HepG2 (cell line): ENCODE results near the gene PPIB. TPM values are rescaled to one million over a fixed set of nuclear protein-coding genes. Genes with fewer than 3 reads are reported as not detected.
A peak's percentile ranks its signal among the peaks of the same experiment; 100 is the strongest.

ENCODE experiments used
- ATAC-seq: fragments of 200-7000 bp; cut with Tn5 transposase; 3 replicates; pipeline ENCODE4 v1.9.1; 2020; ENCODE audit warnings: mild to moderate bottlenecking, moderate library complexity
- BruUV-seq: library from RNA; stranded (reverse); fragments of 400-500 nt; replicated peaks from 2 replicates; lab custom pipeline; 2021; lab: Mats Ljungman, UMichigan
- CTCF ChIA-PET: fragments of 300-600 bp; formaldehyde crosslinking; extraction: SDS; loops from one replicate; lab custom pipeline; 2021; ENCODE audit warnings: low total read pairs, inconsistent platforms, low intra/inter-chr PET ratio; lab: Yijun Ruan, JAX
- POLR2A ChIA-PET: fragments of 350-600 bp; sonication (Branson Sonifier 250); formaldehyde crosslinking; loops from one replicate; lab custom pipeline; 2020; ENCODE audit warnings: antibody characterized with exemption, inconsistent platforms; lab: Yijun Ruan, JAX
- DNase-seq: peaks from one replicate; pipeline ENCODE4 v3.0.0-alpha.2; 2015; ENCODE audit warnings: low spot score
- FAIRE-seq: peaks from 3 replicates; lab custom pipeline; 2011; peaks lifted over from hg19 to GRCh38; lab: Jason Lieb, UNC
- H2AFZ ChIP-seq: one replicate; pipeline ENCODE4 v1.6.1; 2011; ENCODE audit warnings: low read length, inconsistent platforms
- H3K27ac ChIP-seq: fragments of 300-600 bp; 3 replicates; pipeline ENCODE4 v1.8.0; 2011; ENCODE audit warnings: mixed run types, mild to moderate bottlenecking, mixed read lengths, low read length, inconsistent platforms; ENCODE audit not compliant: insufficient read depth; ENCODE audit errors: extremely low read length
- H3K27me3 ChIP-seq, 2 experiments: fragments of 200-600 bp in 1 of 2; 2 replicates in 1 of 2; 3 replicates in 1 of 2; pipeline versions ENCODE4 v1.6.0 to v1.8.0; 2011; ENCODE audit warnings: low read length in 2 of 2, mild to moderate bottlenecking in 2 of 2, moderate library complexity in 2 of 2, inconsistent platforms in 1 of 2; ENCODE audit not compliant: insufficient read depth in 2 of 2, control insufficient read depth in 1 of 2
- H3K36me3 ChIP-seq, 2 experiments: fragments of 200-600 bp in 1 of 2; replicated peaks in 1 of 2; 2 replicates in 1 of 2; 3 replicates in 1 of 2; pipeline versions ENCODE4 v1.5.1 to v1.8.0; 2011; ENCODE audit warnings: low read length in 2 of 2, inconsistent platforms in 1 of 2; ENCODE audit not compliant: insufficient read depth in 2 of 2, control insufficient read depth in 1 of 2
- H3K4me1 ChIP-seq: 2 replicates; pipeline ENCODE4 v1.5.1; 2012; ENCODE audit warnings: low read length, inconsistent platforms; ENCODE audit not compliant: insufficient read depth
- H3K4me2 ChIP-seq: 2 replicates; pipeline ENCODE4 v1.6.0; 2011; ENCODE audit warnings: low read depth, low read length, inconsistent platforms
- H3K4me3 ChIP-seq, 3 experiments: fragments of 200-600 bp in 1 of 3; sonication (generic), shearing (Covaris generic) in 1 of 3; replicated peaks in 1 of 3; 2 replicates each; pipeline ENCODE4 v1.5.1; 2011 to 2016; ENCODE audit warnings: low read length in 3 of 3, inconsistent platforms in 2 of 3, low read depth in 2 of 3, mild to moderate bottlenecking in 2 of 3, control low read depth in 1 of 3, mixed read lengths in 1 of 3; ENCODE audit not compliant: insufficient read depth in 1 of 3
- H3K79me2 ChIP-seq: one replicate; pipeline ENCODE4 v1.6.1; 2011; ENCODE audit warnings: low read length, inconsistent platforms; ENCODE audit not compliant: insufficient read depth
- H3K9ac ChIP-seq: 2 replicates; pipeline ENCODE4 v1.6.0; 2011; ENCODE audit warnings: mild to moderate bottlenecking, low read depth, low read length, inconsistent platforms; ENCODE audit not compliant: insufficient read depth
- H3K9me3 ChIP-seq: 2 replicates; pipeline ENCODE4 v1.5.1; 2012; ENCODE audit warnings: mild to moderate bottlenecking, low read length
- H4K20me1 ChIP-seq: 2 replicates; pipeline ENCODE4 v1.6.0; 2011; ENCODE audit warnings: inconsistent platforms, mild to moderate bottlenecking, low read length, moderate library complexity; ENCODE audit not compliant: insufficient read depth
- ELF4 ChIP-seq: sonication (generic); formaldehyde crosslinking; IDR thresholded peaks from 2 replicates; pipeline ENCODE4 v1.5.0; 2020; ENCODE audit warnings: missing genetic modification reagents, mild to moderate bottlenecking, moderate library complexity, borderline replicate concordance
- KDM5A ChIP-seq: fragments of 200-600 bp; sonication (generic); IDR thresholded peaks from 2 replicates; pipeline ENCODE4 v1.7.0; 2018; ENCODE audit warnings: antibody characterized with exemption, mild to moderate bottlenecking, low read length, borderline replicate concordance
- MEF2D ChIP-seq: sonication (generic); formaldehyde crosslinking; IDR thresholded peaks from 2 replicates; pipeline ENCODE4 v1.5.1; 2020; ENCODE audit warnings: mild to moderate bottlenecking, missing genetic modification reagents
- RFX1 ChIP-seq: fragments of 450-650 bp; IDR thresholded peaks from 2 replicates; pipeline ENCODE4 v1.6.1; 2017
- TBX2 ChIP-seq: sonication (generic); formaldehyde crosslinking; IDR thresholded peaks from 2 replicates; pipeline ENCODE4 v1.5.0; 2020; ENCODE audit warnings: missing genetic modification reagents, mild to moderate bottlenecking, borderline replicate concordance
- ZFP36L1 ChIP-seq: sonication (generic); formaldehyde crosslinking; IDR thresholded peaks from 2 replicates; pipeline ENCODE4 v1.8.0; 2022; ENCODE audit warnings: mild to moderate bottlenecking, missing genetic modification reagents, moderate library complexity
- ZNF121 ChIP-seq: sonication (generic); formaldehyde crosslinking; IDR thresholded peaks from 2 replicates; pipeline ENCODE4 v1.5.0; 2020; ENCODE audit warnings: mild to moderate bottlenecking, missing genetic modification reagents
- ZNF510 ChIP-seq: sonication (generic); formaldehyde crosslinking; IDR thresholded peaks from 2 replicates; pipeline ENCODE4 v1.4.0; 2020; ENCODE audit warnings: low read depth, mild to moderate bottlenecking, missing genetic modification reagents
- ZNF883 ChIP-seq: sonication (generic); formaldehyde crosslinking; IDR thresholded peaks from 2 replicates; pipeline ENCODE4 v1.5.1; 2020; ENCODE audit warnings: mild to moderate bottlenecking, missing genetic modification reagents; ENCODE audit errors: not compliant biosample characterization
- WGBS: methylation state at CpG from one replicate; pipeline ENCODE4 v1.1.6; 2017; ENCODE audit warnings: low lambda C conversion rate; 5-methylcytosine and 5-hydroxymethylcytosine counted together
- in situ Hi-C: cut with HindIII; loops from 2 replicates; pipeline ENCODE4 v1.10.0; 2017; ENCODE audit warnings: low pct_unique_long_range_greater_than_20kb; ENCODE audit not compliant: extremely low pct_ligation_motif_present
- intact Hi-C: fragments of 100-400 bp; cut with micrococcal nuclease; formaldehyde crosslinking; loops from one replicate; pipeline ENCODE4 v1.10.0; 2022; ENCODE audit not compliant: unreplicated experiment
- polyA plus RNA-seq, 8 experiments: library from polyadenylated mRNA; depleted of rRNA in 3 of 8; stranded (reverse) in 7 of 8; unstranded in 1 of 8; fragments of >200 nt; fragmentation: Illumina TruSeq in 4 of 8; extraction: Trizol in 4 of 8; gene quantifications; 2 replicates each; pipeline versions ENCODE4 v1.2.1 to v1.2.3, GENCODE V29; 2011 to 2016; ENCODE audit warnings: low read depth in 4 of 8, missing spikeins in 1 of 8, mixed read lengths in 1 of 8; ENCODE audit not compliant: insufficient read depth in 1 of 8
- total RNA-seq, 5 experiments: library from RNA; depleted of rRNA; stranded (reverse); fragments of >200 nt; fragmentation: Illumina TruSeq; extraction: Trizol; gene quantifications; 2 replicates each; pipeline ENCODE4 v1.2.3, GENCODE V29; 2016; ENCODE audit warnings: low read depth in 1 of 5
- TF ChIP-seq, protein P1 (sequence below): sonication (generic); formaldehyde crosslinking; IDR thresholded peaks from 2 replicates; pipeline ENCODE4; 2020; ENCODE audit warnings: missing genetic modification reagents, mild to moderate bottlenecking, borderline replicate concordance
- TF ChIP-seq, protein P2 (sequence below): IDR thresholded peaks from 2 replicates; pipeline ENCODE4 v1.6.1; 2012; ENCODE audit warnings: inconsistent platforms
- TF ChIP-seq, protein P3 (sequence below): sonication (generic); formaldehyde crosslinking; IDR thresholded peaks from 2 replicates; pipeline ENCODE4 v1.4.0; 2020; ENCODE audit warnings: missing genetic modification reagents, mild to moderate bottlenecking, borderline replicate concordance
- TF ChIP-seq, protein P4 (sequence below), 2 experiments: sonication (generic) in 1 of 2; formaldehyde crosslinking in 1 of 2; IDR thresholded peaks; 2 replicates each; pipeline versions ENCODE4 v1.4.0 to v1.6.1; 2018 to 2020; ENCODE audit warnings: missing genetic modification reagents in 2 of 2, borderline replicate concordance in 1 of 2, low read depth in 1 of 2, mild to moderate bottlenecking in 1 of 2, missing biosample characterization in 1 of 2

Gene PPIB
- total and polyA plus RNA-seq, 2 of the 13 experiments (the other 11 are each of a cell fraction or from before 2014, with no cell fraction given): 780 to 882 TPM

DNA sequence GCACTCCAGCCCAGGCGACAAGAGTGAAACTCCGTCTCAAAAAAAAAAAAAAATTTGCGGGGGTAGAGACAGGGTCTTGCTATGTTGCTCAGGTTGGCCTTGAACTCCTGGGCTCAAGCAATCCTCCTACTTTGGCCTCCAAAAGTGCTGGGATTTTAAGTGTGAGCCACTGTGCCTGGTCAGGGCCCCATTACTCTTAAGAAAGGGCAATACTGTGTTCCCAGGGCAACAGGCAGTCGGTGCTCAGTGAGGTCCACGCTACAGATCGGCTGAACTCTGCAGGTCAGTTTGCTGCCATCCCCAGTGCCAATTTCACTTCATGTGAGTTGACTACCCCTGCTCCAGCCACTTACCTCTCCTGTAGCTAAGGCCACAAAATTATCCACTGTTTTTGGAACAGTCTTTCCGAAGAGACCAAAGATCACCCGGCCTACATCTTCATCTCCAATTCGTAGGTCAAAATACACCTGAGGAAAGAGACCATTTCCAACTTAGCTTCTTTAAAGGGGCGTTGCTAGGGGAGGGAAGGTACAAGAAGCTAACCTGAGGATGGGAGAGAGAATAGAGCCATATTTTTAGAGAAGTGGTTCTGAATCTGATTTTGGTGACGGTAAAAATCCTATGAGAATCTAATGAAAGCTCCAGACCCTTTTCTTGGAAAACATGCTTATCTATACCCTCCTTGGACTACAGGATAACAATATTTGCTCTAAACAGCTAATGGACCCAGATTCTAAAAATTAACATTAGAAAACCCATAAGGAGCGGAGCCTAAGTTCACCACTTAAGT lies 939 bp downstream of the PPIB start:
- intact Hi-C loops: loop anchor here (5.0 kb wide), 2 partner anchors 195 to 520 kb away; partner anchors contain the start of gene CSNK1G1
- TF ChIP-seq MEF2D (CRISPR knock-in tag): peak; percentile 53; the same call in 1 of the 2 replicates
- TF ChIP-seq RFX1: 0 out of 2 replicates have a peak, but pooled peaks have one; percentile 14
- peak; percentile 36; the same call in 1 of the 2 replicates for TF ChIP-seq ZNF121 (CRISPR knock-in tag)
- TF ChIP-seq ZFP36L1 (CRISPR knock-in tag): 0 out of 2 replicates have a peak, but pooled peaks have one; percentile 31
- TF ChIP-seq KDM5A: peak; percentile 61
- TF ChIP-seq ZNF883: no peak
- TF ChIP-seq, protein P1, sequence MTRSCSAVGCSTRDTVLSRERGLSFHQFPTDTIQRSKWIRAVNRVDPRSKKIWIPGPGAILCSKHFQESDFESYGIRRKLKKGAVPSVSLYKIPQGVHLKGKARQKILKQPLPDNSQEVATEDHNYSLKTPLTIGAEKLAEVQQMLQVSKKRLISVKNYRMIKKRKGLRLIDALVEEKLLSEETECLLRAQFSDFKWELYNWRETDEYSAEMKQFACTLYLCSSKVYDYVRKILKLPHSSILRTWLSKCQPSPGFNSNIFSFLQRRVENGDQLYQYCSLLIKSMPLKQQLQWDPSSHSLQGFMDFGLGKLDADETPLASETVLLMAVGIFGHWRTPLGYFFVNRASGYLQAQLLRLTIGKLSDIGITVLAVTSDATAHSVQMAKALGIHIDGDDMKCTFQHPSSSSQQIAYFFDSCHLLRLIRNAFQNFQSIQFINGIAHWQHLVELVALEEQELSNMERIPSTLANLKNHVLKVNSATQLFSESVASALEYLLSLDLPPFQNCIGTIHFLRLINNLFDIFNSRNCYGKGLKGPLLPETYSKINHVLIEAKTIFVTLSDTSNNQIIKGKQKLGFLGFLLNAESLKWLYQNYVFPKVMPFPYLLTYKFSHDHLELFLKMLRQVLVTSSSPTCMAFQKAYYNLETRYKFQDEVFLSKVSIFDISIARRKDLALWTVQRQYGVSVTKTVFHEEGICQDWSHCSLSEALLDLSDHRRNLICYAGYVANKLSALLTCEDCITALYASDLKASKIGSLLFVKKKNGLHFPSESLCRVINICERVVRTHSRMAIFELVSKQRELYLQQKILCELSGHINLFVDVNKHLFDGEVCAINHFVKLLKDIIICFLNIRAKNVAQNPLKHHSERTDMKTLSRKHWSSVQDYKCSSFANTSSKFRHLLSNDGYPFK (CRISPR knock-in tag): no peak
- 0 out of 2 replicates have a peak, but pooled peaks have one; percentile 27 for TF ChIP-seq TBX2 (CRISPR knock-in tag)
- TF ChIP-seq ZNF510 (CRISPR knock-in tag): 0 out of 2 replicates have a peak, but pooled peaks have one; percentile 5
- TF ChIP-seq, protein P2, sequence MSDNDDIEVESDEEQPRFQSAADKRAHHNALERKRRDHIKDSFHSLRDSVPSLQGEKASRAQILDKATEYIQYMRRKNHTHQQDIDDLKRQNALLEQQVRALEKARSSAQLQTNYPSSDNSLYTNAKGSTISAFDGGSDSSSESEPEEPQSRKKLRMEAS: peak; percentile 12; the same call in 1 of the 2 replicates
- TF ChIP-seq, protein P3, sequence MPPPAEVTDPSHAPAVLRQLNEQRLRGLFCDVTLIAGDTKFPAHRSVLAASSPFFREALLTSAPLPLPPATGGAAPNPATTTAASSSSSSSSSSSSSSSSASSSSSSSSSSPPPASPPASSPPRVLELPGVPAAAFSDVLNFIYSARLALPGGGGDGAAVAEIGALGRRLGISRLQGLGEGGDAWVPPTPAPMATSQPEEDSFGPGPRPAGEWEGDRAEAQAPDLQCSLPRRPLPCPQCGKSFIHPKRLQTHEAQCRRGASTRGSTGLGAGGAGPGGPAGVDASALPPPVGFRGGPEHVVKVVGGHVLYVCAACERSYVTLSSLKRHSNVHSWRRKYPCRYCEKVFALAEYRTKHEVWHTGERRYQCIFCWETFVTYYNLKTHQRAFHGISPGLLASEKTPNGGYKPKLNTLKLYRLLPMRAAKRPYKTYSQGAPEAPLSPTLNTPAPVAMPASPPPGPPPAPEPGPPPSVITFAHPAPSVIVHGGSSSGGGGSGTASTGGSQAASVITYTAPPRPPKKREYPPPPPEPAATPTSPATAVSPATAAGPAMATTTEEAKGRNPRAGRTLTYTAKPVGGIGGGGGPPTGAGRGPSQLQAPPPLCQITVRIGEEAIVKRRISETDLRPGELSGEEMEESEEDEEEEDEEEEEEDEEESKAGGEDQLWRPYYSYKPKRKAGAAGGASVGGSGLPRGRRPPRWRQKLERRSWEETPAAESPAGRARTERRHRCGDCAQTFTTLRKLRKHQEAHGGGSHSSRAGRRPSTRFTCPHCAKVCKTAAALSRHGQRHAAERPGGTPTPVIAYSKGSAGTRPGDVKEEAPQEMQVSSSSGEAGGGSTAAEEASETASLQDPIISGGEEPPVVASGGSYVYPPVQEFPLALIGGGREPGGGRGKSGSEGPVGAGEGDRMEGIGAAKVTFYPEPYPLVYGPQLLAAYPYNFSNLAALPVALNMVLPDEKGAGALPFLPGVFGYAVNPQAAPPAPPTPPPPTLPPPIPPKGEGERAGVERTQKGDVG (CRISPR knock-in tag): 0 out of 2 replicates have a peak, but pooled peaks have one; percentile 8
- TF ChIP-seq, protein P4, sequence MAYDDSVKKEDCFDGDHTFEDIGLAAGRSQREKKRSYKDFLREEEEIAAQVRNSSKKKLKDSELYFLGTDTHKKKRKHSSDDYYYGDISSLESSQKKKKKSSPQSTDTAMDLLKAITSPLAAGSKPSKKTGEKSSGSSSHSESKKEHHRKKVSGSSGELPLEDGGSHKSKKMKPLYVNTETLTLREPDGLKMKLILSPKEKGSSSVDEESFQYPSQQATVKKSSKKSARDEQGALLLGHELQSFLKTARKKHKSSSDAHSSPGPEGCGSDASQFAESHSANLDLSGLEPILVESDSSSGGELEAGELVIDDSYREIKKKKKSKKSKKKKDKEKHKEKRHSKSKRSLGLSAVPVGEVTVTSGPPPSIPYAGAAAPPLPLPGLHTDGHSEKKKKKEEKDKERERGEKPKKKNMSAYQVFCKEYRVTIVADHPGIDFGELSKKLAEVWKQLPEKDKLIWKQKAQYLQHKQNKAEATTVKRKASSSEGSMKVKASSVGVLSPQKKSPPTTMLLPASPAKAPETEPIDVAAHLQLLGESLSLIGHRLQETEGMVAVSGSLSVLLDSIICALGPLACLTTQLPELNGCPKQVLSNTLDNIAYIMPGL (CRISPR knock-in tag; IDR thresholded peaks at IDR 0.05; ENCODE audit: borderline replicate concordance in 1 of 2, low read depth in 1 of 2): 0 out of 4 replicates have a peak, but pooled peaks of 1 of the 2 experiments have one; percentile 19
- TF ChIP-seq ELF4 (CRISPR knock-in tag): 0 out of 2 replicates have a peak, but pooled peaks have one; percentile 44

More for the DNA sequence above, 939 bp downstream of the PPIB start:
- Histone ChIP-seq H3K9ac (peak overlapping the region; percentile 91), H3K4me2 (peak overlapping the region; percentile 87), H3K4me3 (peak overlapping the region; percentile 95 to 98 (median 97)), H4K20me1 (peaks cover 24% of the 10 kb centered on the region), H3K36me3 (peaks cover 22 to 36% of the 10 kb centered on the region in 2 experiments), H2AFZ (no peak overlapping the region), H3K27ac (peak overlapping the region; percentile 87), H3K27me3 (no peaks in the 10 kb centered on the region; a peak in 1 of 5 replicates), H3K79me2 (peaks cover 31% of the 10 kb centered on the region), H3K4me1 (peaks cover 54% of the 10 kb centered on the region), H3K9me3 (no peaks in the 10 kb centered on the region)
- POLR2A ChIA-PET: interaction anchor here (0.5 to 4.4 kb wide), 6 partner anchors 8 to 226 kb away, joined by 3 to 52 read pairs (median 16); partner anchors contain the start of genes CIAO2A and TRIP4
- no peak for ATAC-seq
- CTCF ChIA-PET: no interaction called here
- DNase-seq: no peak
- in situ Hi-C loops: no loop called here
- no peak for FAIRE-seq
- WGBS: 14% methylated on average over 12 of the region's 12 CpGs
- BruUV-seq: TSS peak; percentile 76
